Naive thymus-derived CD8-positive, alpha-beta T cell (primary cell): Measurements from ENCODE around the gene ACSM2B. TPM values are rescaled to one million over a fixed set of nuclear protein-coding genes. Genes with fewer than 3 reads are reported as not detected.
"Not testable (repeated sequence)": the region's sequence is repeated elsewhere in the genome, so short reads cannot be mapped to it uniquely, and the experiment has no call there.

ENCODE experiments used
- ATAC-seq, 2 donors: fragments of 150-1000 bp; cut with Tn5 transposase in 1 of 2; sonication (Bioruptor Pico), chemical (Tn5 transposase) in 1 of 2; 1 replicate in 1 of 2; 2 replicates in 1 of 2; pipeline ENCODE4 v1.10.0; 2021; ENCODE audit warnings: mild to moderate bottlenecking in 2 of 2, moderate library complexity in 2 of 2
- POLR2A ChIA-PET: fragments of 350-600 bp; sonication (Branson Sonifier 250); formaldehyde crosslinking; loops from one replicate; lab custom pipeline; 2021; ENCODE audit warnings: antibody characterized with exemption; lab: Charles Lee
- DNase-seq, 10 donors: peaks; one replicate each; pipeline versions ENCODE4 v3.0.0 to v3.0.0-alpha.2; 2020 to 2022
- H3K27ac Mint-ChIP-seq, 10 donors: one replicate each; pipeline ENCODE4 v1.8.0; 2020 to 2022; ENCODE audit warnings: mild to moderate bottlenecking in 10 of 10, mixed read lengths in 10 of 10, moderate library complexity in 4 of 10, inconsistent platforms in 1 of 10
- H3K27me3 Mint-ChIP-seq, 5 donors: one replicate each; pipeline ENCODE4 v1.8.0; 2021 to 2022; ENCODE audit warnings: mixed read lengths in 5 of 5
- H3K36me3 Mint-ChIP-seq, 3 donors: one replicate each; pipeline ENCODE4 v1.8.0; 2020 to 2022; ENCODE audit warnings: mixed read lengths in 3 of 3, mild to moderate bottlenecking in 2 of 3, inconsistent platforms in 1 of 3
- H3K4me1 Mint-ChIP-seq, 4 donors: one replicate each; pipeline ENCODE4 v1.8.0; 2021 to 2022; ENCODE audit warnings: mixed read lengths in 4 of 4
- H3K4me3 Mint-ChIP-seq, 10 donors: one replicate each; pipeline ENCODE4 v1.8.0; 2020 to 2022; ENCODE audit warnings: mild to moderate bottlenecking in 10 of 10, mixed read lengths in 10 of 10, moderate library complexity in 6 of 10, inconsistent platforms in 1 of 10
- H3K9me3 Mint-ChIP-seq, 9 donors: one replicate each; pipeline ENCODE4 v1.8.0; 2020 to 2022; ENCODE audit warnings: mixed read lengths in 9 of 9, mild to moderate bottlenecking in 3 of 9, inconsistent platforms in 1 of 9, moderate library complexity in 1 of 9
- polyA plus RNA-seq, 3 donors: library from polyadenylated mRNA; unstranded; fragments of 300-500 nt; fragmentation: Illumina TruSeq; gene quantifications; one replicate each; pipeline ENCODE4 v1.2.3, GENCODE V29; 2021
- total RNA-seq, 8 experiments: library from RNA in 2 of 8; stranded (reverse) in 2 of 8; gene quantifications; one replicate each; pipeline ENCODE4 v1.2.3 and lab custom pipeline; 2021 to 2026

Gene ACSM2B
- total and polyA plus RNA-seq, 5 experiments from 2014 or later, result not detected

DNA sequence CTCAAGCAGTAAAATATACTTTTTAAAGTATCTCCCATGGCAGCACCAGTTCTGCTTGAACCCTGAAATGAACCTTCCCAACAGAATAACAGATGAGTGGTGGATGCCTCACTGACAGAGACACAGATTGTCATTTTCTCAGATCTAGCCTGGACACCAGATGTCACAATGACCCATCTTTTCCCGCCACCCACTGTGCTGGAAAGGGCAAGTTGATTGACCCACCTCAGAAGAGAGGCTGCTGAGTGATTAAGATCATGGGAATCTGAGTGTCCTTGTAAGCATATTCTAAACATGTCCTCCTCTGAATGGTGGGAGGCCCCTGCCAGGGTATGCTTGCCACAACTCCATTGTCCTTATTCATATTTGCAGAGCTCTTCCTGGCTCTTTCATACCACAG is 29.2 kb downstream of the ACSM2B start:
- DNase-seq, H3K9me3 Mint-ChIP-seq, POLR2A ChIA-PET, H3K36me3 Mint-ChIP-seq, H3K27ac Mint-ChIP-seq, H3K4me1 Mint-ChIP-seq, H3K4me3 Mint-ChIP-seq, ATAC-seq: not testable (repeated sequence)
- H3K27me3 Mint-ChIP-seq, result peaks cover 6 to 53% (median 11%) of the 10 kb centered on the region in 5 donors

- H3K4me1 Mint-ChIP-seq, DNase-seq, H3K36me3 Mint-ChIP-seq, POLR2A ChIA-PET, H3K27ac Mint-ChIP-seq, H3K9me3 Mint-ChIP-seq, ATAC-seq, H3K4me3 Mint-ChIP-seq: not testable (repeated sequence)
- peaks cover 6 to 54% (median 11%) of the 10 kb centered on the region in 5 donors for H3K27me3 Mint-ChIP-seq
Observed at GRCh38 chr16:20546278-20546853, 29.8 kb downstream of the ACSM2B start.

DNA sequence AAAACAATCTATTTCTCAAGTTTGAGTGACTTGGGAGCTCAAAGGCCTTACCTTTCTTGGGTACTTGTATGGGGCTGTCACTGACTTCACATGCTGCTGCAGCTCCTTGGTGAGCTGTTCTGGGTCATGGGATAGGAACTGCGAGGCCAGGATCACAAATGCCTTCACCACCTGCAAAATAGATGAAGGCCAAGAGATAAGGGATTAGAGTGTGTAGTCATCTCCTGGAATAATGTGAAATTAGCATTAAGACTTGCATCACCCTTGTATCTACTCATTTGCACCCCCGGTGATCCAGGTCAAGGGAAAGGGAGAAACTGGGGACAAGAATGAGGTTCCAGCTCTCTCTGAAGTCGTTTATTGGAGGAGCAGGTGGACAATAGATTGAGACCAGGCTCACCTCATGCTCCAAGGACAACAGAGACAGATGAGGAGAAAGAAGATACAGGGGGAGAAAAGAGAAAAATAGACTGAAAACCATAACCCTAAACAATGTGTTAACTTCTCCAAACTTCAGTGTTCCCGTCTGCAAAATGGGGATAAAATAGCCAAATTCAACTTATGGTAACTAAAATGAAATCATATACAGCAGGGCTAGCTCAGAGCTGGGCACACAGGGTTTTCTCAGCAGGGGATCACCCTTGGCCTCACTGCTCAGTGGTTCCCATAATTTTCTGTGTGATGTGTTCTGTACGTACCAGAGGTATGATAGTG is 35.4 kb downstream of the ACSM2B start:
- DNase-seq, H3K4me1 Mint-ChIP-seq, H3K9me3 Mint-ChIP-seq, ATAC-seq, H3K4me3 Mint-ChIP-seq, POLR2A ChIA-PET, H3K27ac Mint-ChIP-seq, H3K36me3 Mint-ChIP-seq: not testable (repeated sequence)
- peaks cover 2 to 34% (median 9%) of the 10 kb centered on the region in 5 donors for H3K27me3 Mint-ChIP-seq

GRCh38 chr16:20538687-20539086 is 37.5 kb downstream of the ACSM2B start:
- POLR2A ChIA-PET, result no interaction called here
- no peak overlapping the region for H3K27ac Mint-ChIP-seq
- peaks cover 2 to 16% (median 8%) of the 10 kb centered on the region in 5 donors for H3K27me3 Mint-ChIP-seq
- ATAC-seq (no peak), DNase-seq (no peak)
- H3K4me3 Mint-ChIP-seq, result no peak overlapping the region
- no peaks in the 10 kb centered on the region for H3K9me3 Mint-ChIP-seq
- no peaks in the 10 kb centered on the region for H3K4me1 Mint-ChIP-seq
- no peaks in the 10 kb centered on the region for H3K36me3 Mint-ChIP-seq

- DNase-seq (no peak), ATAC-seq (no peak)
- no peaks in the 10 kb centered on the region for H3K36me3 Mint-ChIP-seq
- H3K27ac Mint-ChIP-seq, result no peak overlapping the region
- POLR2A ChIA-PET, result no interaction called here
- no peak overlapping the region for H3K4me3 Mint-ChIP-seq
- H3K27me3 Mint-ChIP-seq, result peaks cover 2 to 11% (median 4%) of the 10 kb centered on the region in 5 donors
- H3K4me1 Mint-ChIP-seq, result no peaks in the 10 kb centered on the region
- H3K9me3 Mint-ChIP-seq, result no peaks in the 10 kb centered on the region
Observed at GRCh38 chr16:20538181-20538580, 38.0 kb downstream of the ACSM2B start.

DNA sequence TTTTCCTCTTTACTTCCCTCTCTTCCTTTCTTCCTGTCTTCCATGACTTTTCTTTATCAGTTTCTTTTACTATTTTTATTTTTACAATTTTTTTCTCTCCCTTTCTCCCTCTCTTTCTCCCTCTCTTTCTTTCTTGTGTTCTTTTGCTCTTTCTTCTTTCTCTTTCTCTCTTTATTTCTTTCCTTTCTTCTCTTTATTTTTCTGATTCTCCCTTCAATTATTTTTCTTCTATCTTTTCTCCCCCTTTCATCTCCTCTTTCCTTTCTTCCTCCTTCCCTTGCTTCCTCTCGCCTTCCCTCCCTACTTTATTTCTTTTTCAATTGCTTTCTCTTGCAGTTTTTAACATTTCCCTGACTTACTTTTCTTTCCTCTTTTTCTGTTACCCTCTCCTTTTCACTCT is 39.5 kb downstream of the ACSM2B start:
- H3K27ac Mint-ChIP-seq, H3K36me3 Mint-ChIP-seq, H3K4me3 Mint-ChIP-seq, ATAC-seq, H3K9me3 Mint-ChIP-seq, H3K27me3 Mint-ChIP-seq, H3K4me1 Mint-ChIP-seq, DNase-seq, POLR2A ChIA-PET: not testable (repeated sequence)

GRCh38 chr16:20532284-20532792 is 43.8 kb downstream of the ACSM2B start:
- ATAC-seq, H3K4me3 Mint-ChIP-seq, H3K27me3 Mint-ChIP-seq, DNase-seq, H3K9me3 Mint-ChIP-seq, H3K27ac Mint-ChIP-seq, POLR2A ChIA-PET, H3K4me1 Mint-ChIP-seq, H3K36me3 Mint-ChIP-seq: not testable (repeated sequence)

- POLR2A ChIA-PET, H3K9me3 Mint-ChIP-seq, H3K36me3 Mint-ChIP-seq, H3K27ac Mint-ChIP-seq, H3K4me3 Mint-ChIP-seq, H3K4me1 Mint-ChIP-seq, ATAC-seq, DNase-seq, H3K27me3 Mint-ChIP-seq: not testable (repeated sequence)
Observed at GRCh38 chr16:20531795-20532194, 44.4 kb downstream of the ACSM2B start.

DNA sequence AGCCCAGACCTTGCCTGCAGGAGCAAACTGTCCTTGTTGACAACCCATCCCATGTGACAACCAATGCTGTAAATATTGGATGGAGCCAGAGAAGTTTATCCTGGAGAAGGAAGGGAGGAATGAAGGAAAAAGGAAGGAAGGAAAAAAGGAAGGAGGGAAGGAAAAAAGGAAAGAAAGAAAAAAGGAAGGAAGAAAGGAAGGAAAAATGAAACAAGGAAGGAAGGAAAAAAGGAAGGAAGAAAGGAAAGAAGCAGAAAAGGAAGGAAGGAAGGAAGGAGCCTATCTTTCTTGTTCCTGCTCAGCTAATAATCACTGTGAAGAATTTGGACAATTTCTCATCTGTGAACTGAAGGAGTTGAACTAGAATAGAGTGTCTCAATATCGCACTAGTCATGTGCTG is 56.1 kb downstream of the ACSM2B start:
- POLR2A ChIA-PET, result no interaction called here

GRCh38 chr16:20519231-20519630 is 56.9 kb downstream of the ACSM2B start:
- POLR2A ChIA-PET, result no interaction called here
- no peak for ATAC-seq

More for the DNA sequence above, 56.1 kb downstream of the ACSM2B start:
- Mint-ChIP-seq H3K27ac (no peak overlapping the region), H3K9me3 (peaks cover 0 to 8% (median 4%) of the 10 kb centered on the region in 9 donors), H3K4me3 (no peak overlapping the region), H3K36me3 (no peaks in the 10 kb centered on the region), H3K27me3 (peaks cover 8 to 30% (median 12%) of the 10 kb centered on the region in 5 donors), H3K4me1 (no peaks in the 10 kb centered on the region)
- DNase-seq, result no peak
- no peak for ATAC-seq

DNA sequence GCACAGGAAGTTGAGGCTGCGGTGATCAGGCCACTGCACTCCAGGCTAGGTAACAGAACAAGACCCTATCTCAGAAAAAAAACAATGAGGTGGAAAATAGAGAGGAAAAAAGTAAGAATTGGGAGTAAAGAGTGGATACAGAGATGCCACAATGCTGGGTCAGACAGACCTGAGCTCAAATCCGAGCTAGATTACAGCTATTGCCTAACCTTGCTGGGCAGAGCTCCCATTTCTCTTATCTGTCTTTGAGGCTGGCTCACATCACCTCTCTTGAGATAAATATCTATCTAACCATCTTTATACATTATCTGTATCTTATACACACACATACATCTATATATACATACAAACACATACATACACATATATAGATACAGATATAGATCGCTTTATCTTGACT is 59.0 kb downstream of the ACSM2B start:
- no peak overlapping the region for H3K4me3 Mint-ChIP-seq
- POLR2A ChIA-PET, result no interaction called here
- ATAC-seq (no peak), DNase-seq (no peak)
- no peak overlapping the region for H3K27ac Mint-ChIP-seq
- peaks cover 10 to 55% (median 20%) of the 10 kb centered on the region in 5 donors for H3K27me3 Mint-ChIP-seq
- H3K36me3 Mint-ChIP-seq, result no peaks in the 10 kb centered on the region
- peaks cover 0 to 18% (median 7%) of the 10 kb centered on the region in 9 donors for H3K9me3 Mint-ChIP-seq
- H3K4me1 Mint-ChIP-seq, result no peaks in the 10 kb centered on the region

More at GRCh38 chr16:20519231-20519630, 56.9 kb downstream of the ACSM2B start:
- no peaks in the 10 kb centered on the region for H3K36me3 Mint-ChIP-seq
- peaks cover 0 to 16% (median 7%) of the 10 kb centered on the region in 9 donors for H3K9me3 Mint-ChIP-seq
- DNase-seq, result no peak
- peaks cover 10 to 38% (median 12%) of the 10 kb centered on the region in 5 donors for H3K27me3 Mint-ChIP-seq
- peak overlapping the region in 1 of 10 donors; percentile 59 for H3K27ac Mint-ChIP-seq
- no peak overlapping the region for H3K4me3 Mint-ChIP-seq
- H3K4me1 Mint-ChIP-seq, result no peaks in the 10 kb centered on the region

DNA sequence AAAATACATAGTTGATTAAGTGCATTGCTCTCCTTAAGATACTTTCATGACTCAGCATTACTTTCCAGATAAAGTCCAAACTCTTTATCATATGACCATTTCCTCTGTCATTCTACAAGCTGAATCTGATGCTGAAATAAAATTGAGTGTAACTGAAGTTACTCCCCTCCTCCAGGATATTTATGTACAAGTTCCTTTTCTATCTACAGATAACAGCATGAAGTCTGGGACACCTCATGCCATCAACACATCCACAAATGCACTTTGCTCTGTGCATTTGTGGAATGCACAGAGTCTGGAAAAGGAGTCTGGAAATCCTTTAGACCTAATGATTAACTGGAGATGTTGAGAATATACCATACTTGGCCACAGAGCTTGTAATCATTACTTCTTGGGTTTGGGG is 60.5 kb downstream of the ACSM2B start:
- ATAC-seq (no peak), DNase-seq (no peak)
- H3K27ac Mint-ChIP-seq, result no peak overlapping the region
- H3K4me1 Mint-ChIP-seq, result no peaks in the 10 kb centered on the region
- no peak overlapping the region for H3K4me3 Mint-ChIP-seq
- H3K9me3 Mint-ChIP-seq, result peaks cover 0 to 18% (median 7%) of the 10 kb centered on the region in 9 donors
- H3K27me3 Mint-ChIP-seq, result peaks cover 10 to 54% (median 16%) of the 10 kb centered on the region in 5 donors
- POLR2A ChIA-PET, result no interaction called here
- no peaks in the 10 kb centered on the region for H3K36me3 Mint-ChIP-seq

DNA sequence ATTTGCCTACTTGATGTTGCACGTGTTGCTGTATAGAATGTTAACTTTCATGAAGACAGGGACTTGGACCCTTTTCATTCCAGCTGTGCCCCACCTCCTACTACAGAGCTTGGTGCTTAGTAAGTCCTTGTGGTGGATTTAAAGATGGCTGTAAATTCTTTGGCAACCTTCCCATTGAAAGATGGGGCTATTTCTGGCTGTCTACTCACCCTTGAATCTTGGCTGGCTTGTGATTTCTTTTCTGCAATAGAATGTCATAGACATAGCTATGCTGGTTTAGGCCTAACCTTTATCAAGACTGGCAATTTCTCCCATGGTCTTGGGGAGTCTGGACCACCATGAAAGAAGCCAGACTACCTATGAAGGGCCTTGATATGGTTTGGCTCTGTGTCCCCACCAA is 65.8 kb downstream of the ACSM2B start:
- DNase-seq (no peak), ATAC-seq (no peak)
- Mint-ChIP-seq H3K4me1 (no peaks in the 10 kb centered on the region), H3K27ac (no peak overlapping the region), H3K9me3 (peaks cover 10 to 41% (median 17%) of the 10 kb centered on the region in 9 donors), H3K36me3 (peaks cover 0 to 6% (median 0%) of the 10 kb centered on the region in 3 donors), H3K27me3 (peaks cover 1 to 28% (median 10%) of the 10 kb centered on the region in 5 donors), H3K4me3 (no peak overlapping the region)
- POLR2A ChIA-PET, result no interaction called here
